ENCODE measurements around the gene NR2F2. TPM values are rescaled to one million over a fixed set of nuclear protein-coding genes. Genes with fewer than 3 reads are reported as not detected.

NR2F2 gene
- 21.3 to 28.1 TPM (median 26.6 TPM) in 5 replicates for total RNA-seq (2022; extraction: Qiagen RNA extraction; ENCODE audit: low read depth)

DNA sequence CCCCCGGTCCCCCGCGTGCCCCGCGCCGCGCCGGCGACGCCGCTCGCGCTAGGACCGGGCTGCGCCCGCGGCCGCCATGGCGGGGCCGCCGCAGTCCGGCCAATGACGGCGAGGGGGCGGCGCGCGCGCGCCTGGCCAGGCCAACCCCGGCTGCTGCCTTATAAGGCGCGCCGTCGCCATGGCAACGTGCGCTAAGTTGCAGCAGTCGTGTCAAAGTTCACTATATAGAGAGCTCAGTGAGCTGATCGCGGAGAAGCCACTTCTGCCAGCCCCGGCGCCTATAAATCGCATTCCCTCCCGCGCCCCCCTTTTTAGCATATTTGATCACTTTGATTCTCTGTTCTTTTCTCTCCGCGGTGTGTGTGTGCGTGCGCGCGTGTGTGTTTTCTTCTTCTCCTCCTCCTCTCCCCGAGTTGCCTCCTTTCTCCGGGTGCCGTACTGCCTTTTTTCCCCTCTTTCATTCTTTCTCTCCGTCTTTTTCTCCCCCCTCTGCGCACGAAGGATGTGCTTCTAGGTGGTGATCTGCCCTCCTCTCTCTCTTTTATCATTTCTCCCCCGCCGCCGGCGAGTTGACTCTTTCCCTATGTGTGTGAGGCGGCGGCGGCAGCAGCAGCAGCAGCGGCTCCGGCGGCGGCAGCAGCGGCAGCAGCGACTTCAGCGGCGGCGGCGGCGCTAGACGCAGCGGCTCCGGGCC lies at the start of gene NR2F2:
NR2F2 (plus strand) TSS at position 251 of the 694 bp plus-strand sequence. CDS start 1,406 bp downstream, outside the sequence.

All from A549 treated with RU486 at 1 μM for 4 hours (cell line).